ENCODE results near the gene DHRS4.
A peak's percentile ranks its signal among the peaks of the same experiment; 100 is the strongest.
"Not testable (repeated sequence)": the region's sequence is repeated elsewhere in the genome, so short reads cannot be mapped to it uniquely, and the experiment has no call there.

DHRS4 gene

DNA sequence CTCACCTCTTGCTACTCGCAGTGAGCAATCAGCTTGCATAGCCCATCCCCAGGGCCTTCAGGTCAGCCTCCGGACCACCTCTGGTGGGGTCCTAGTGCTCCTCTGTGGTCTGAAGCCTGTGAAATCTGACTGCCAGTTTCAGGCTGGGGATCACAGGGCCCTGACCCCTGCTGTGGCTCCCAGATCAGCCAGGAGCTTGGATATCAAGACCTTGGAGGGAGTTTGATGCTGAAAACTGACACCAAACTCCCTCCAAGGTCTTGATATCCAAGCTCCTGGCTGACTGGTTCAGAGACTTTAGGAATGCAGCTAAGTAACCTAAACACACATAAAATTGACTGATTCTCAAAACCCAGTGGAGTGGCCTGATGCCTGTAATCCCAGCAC lies 19.8 kb upstream of the DHRS4 start:
- Mint-ChIP-seq H3K4me3 (no peak overlapping the region), H3K4me1 (no peaks in the 10 kb centered on the region), H3K9me3 (no peaks in the 10 kb centered on the region), H3K27me3 (no peaks in the 10 kb centered on the region), H3K27ac (no peak overlapping the region), H3K36me3 (no peaks in the 10 kb centered on the region)

DNA sequence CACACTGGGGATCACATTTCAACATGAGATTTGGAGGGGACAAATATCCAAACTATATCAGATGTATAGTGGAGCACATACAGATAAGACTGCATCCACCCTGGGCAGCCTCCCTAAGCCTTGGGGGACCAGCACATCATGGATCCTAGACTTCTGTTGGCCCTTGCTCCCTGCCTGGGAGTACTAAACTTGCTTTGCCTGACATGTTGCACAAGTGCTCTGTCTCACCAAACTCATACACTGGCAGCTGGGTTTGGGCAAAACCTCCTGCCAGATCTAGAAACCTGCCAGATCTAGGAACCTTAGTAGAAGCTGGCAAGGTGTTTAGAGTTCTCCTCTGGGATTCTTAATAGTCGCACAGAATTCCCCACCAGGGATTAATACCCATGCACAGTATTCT lies 18.4 kb upstream of the DHRS4 start:
- H3K9me3 Mint-ChIP-seq, result no peaks in the 10 kb centered on the region
- H3K36me3 Mint-ChIP-seq, result peaks cover 3% of the 10 kb centered on the region
- H3K27me3 Mint-ChIP-seq, result no peaks in the 10 kb centered on the region
- no peak overlapping the region for H3K4me3 Mint-ChIP-seq
- H3K27ac Mint-ChIP-seq, result no peak overlapping the region
- no peaks in the 10 kb centered on the region for H3K4me1 Mint-ChIP-seq

DNA sequence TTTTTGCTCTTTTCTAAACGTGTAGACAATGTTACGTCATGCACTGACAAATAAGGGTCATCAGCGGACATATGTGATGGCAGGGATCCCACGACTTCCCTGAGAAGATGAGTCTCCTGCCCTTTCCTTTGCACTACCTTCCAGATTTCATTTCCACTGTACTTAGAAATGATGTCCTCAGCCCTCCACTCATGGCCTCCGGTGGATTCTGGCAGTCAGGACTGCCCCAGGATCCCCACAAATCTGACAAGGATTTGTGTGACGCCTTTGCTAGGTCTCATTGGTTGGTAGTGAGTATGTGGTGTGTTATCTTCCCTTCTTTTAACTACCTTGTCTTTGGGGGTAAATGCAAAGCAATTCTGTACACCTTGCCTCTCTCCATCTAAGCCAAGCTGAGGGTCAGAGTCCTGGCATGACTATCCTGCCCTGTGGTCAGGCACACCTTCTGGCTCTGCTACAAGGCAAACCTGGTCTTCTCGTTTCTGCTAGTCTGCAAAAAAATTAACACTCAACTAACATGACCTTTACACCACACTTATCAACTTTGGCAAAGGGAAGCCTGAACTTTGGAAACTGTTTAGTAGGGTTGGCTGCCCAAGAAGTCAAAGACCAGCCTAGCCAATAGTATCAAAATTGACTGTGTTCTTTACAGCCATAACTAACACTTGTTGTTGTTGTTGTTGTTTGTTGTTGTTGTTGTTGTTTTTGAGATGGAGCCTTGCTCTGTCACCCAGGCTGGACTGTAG lies 17.3 kb upstream of the DHRS4 start:
- Mint-ChIP-seq H3K27ac (no peak overlapping the region), H3K27me3 (no peaks in the 10 kb centered on the region), H3K9me3 (no peaks in the 10 kb centered on the region), H3K4me1 (no peaks in the 10 kb centered on the region), H3K36me3 (peaks cover 3% of the 10 kb centered on the region), H3K4me3 (no peak overlapping the region)

DNA sequence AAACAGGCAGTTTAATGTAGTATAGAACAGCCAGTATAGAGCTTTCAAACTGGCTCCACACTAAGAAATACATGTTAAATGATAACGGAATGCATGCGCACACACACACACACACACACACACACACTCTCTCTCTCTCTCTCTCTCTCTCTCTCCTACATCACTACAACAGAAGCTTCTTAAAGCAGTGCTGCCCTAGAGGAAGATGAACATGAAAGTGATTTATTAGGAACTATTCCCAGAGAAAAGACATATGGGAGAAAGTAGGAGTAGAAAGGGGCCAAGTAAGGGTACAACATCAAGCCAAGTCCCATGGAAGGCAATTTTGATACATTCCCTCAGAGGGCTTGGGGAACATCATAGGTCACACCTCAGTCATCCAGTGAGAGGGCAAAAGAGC lies 16.4 kb upstream of the DHRS4 start:
- no peaks in the 10 kb centered on the region for H3K27me3 Mint-ChIP-seq
- no peak overlapping the region for H3K27ac Mint-ChIP-seq
- no peaks in the 10 kb centered on the region for H3K9me3 Mint-ChIP-seq
- no peaks in the 10 kb centered on the region for H3K4me1 Mint-ChIP-seq
- peaks cover 3% of the 10 kb centered on the region for H3K36me3 Mint-ChIP-seq
- H3K4me3 Mint-ChIP-seq, result no peak overlapping the region

DNA sequence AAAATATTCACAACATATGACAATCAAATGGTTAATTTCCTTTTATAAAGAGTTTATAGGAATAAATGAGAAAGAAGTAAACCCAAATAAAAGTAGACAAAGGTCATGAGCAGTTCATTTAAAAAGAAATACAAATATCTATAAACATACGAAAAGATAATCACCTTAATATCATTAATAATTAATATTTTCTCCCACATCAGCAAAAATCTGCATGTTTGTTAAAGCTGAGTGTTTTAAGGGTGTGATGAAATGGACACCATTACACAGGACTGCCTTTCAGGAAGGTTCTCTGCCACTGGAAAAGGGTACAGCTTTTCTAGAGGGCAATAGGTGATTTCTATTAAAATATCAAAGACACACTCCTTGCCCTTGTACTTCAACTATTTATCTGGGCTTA lies 14.7 kb upstream of the DHRS4 start:
- Mint-ChIP-seq H3K36me3 (peaks cover 3% of the 10 kb centered on the region), H3K27me3 (no peaks in the 10 kb centered on the region), H3K27ac (no peak overlapping the region), H3K4me1 (peaks cover 6% of the 10 kb centered on the region), H3K4me3 (no peak overlapping the region), H3K9me3 (no peaks in the 10 kb centered on the region)

DNA sequence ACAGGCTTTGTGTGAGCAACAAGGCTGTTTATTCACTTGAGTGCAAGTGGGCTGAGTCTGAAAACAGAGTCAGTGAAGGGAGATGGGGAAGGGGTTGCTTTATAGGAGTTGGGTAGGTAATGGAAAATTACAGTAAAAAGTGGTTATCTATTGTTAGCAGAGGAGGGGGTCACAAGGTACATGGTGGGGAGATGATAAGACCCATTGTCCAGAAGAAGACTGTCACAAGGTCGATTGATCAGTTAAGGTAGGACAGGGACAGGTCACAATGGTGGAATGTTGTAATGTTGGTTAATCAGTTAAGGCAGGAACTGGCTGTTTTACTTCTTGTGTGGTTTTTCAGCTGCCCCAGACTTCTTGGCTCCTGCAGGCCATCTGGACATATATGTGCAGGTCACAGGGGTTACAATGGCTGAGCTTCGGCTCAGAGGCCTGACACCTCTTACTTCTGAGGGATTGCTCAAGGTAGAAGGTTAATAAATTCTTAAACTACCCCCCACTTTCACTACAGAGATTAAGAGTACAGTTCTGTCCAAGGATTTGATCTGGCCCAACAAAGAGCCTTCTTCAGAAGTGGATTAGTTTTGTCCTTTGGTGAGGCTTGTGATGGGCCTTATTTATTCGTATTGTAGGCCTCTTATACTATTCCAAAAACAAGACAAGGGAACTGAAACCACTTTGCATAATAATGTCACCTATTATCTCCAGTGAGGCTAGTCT lies 13.8 kb upstream of the DHRS4 start:
- Mint-ChIP-seq H3K4me1 (peaks cover 6% of the 10 kb centered on the region), H3K9me3 (no peaks in the 10 kb centered on the region), H3K27ac (peak overlapping the region; percentile 73), H3K27me3 (no peaks in the 10 kb centered on the region), H3K36me3 (peaks cover 3% of the 10 kb centered on the region), H3K4me3 (no peak overlapping the region)

DNA sequence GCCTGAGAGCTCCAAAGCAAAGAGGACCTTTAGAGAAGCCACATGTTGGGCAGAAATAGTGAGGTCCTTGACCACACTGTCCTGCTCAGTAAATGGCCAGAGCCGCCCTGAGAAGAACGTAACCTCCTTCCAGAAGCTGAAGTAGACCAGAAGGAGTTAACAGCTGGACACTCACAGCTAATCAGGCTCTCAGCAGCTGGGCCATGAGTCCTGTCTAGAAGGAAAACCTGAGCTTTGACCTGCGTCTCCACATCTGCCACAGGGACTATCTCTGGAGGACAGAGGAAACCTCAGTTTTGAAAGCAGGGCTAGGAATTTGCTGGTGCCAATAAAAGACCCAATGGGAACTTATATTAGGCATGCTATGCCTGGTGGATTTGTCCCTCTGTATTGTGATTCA lies 12.3 kb upstream of the DHRS4 start:
- no peak overlapping the region for H3K27ac Mint-ChIP-seq

DNA sequence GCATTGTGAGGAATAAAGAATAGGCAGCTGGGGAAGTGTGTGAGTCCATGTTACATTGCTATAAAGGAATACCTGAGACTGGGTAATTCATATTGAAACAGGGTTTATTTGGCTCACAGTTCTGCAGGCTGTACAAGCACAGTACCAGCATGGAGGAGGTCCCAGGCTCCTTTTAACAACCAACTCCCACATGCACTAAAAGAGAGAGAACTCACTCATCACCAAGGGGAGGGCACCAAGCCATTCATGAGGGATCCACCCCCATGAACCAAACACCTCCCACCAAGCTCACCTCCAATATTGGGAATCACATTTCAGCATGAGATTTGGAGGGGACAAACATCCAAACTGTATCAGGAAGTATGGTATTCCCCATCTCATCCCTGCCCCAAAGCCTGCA lies 11.9 kb upstream of the DHRS4 start:
- Mint-ChIP-seq H3K4me1 (peaks cover 17% of the 10 kb centered on the region), H3K4me3 (no peak overlapping the region), H3K36me3 (peaks cover 7% of the 10 kb centered on the region)

More for the DNA sequence above, 12.3 kb upstream of the DHRS4 start:
- Mint-ChIP-seq H3K4me3 (no peak overlapping the region), H3K36me3 (peaks cover 3% of the 10 kb centered on the region), H3K9me3 (no peaks in the 10 kb centered on the region), H3K27me3 (no peaks in the 10 kb centered on the region), H3K4me1 (peaks cover 13% of the 10 kb centered on the region)

DNA sequence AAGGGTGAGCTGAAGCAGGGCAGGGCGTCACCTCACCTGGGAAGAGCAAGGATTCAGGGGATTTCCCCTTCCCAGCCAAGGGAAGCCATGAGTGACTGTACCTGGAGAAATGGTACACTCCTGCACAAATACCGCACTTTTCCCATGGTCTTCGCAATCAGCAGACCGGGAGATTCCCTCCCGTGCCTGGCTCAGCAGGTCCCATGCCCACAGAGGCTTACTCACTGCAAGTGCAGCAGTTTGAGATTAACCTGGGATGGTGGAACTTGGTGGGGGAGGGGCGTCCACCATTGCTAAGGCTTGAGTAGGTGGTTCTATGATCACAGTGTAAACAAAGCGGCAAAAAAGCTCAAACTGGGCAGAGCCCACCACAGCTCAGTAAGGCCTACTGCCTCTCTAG lies 11.0 kb upstream of the DHRS4 start:
- Mint-ChIP-seq H3K4me1 (peaks cover 26% of the 10 kb centered on the region), H3K36me3 (peaks cover 7% of the 10 kb centered on the region), H3K9me3 (no peaks in the 10 kb centered on the region), H3K27me3 (no peaks in the 10 kb centered on the region), H3K27ac (no peak overlapping the region), H3K4me3 (no peak overlapping the region)

More for the DNA sequence above, 11.9 kb upstream of the DHRS4 start:
- Mint-ChIP-seq H3K27me3 (no peaks in the 10 kb centered on the region), H3K27ac (no peak overlapping the region), H3K9me3 (no peaks in the 10 kb centered on the region)

DNA sequence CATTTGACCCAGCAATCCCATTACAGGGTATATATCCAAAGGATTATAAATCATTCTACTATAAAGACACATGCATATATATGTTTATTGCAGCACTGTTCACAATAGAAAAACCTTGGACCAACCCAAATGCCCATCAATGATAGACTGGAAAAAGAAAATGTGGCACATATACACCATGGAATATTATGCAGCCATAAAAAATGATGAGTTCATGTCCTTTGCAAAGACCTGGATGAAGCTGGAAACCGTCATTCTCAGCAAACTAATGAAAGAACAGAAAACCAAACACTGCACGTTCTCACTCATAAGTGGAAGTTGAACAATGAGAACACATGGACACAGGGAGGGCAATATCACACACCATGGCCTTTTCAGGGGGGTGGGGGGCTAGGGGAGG lies 4.5 kb upstream of the DHRS4 start:
- peaks cover 45% of the 10 kb centered on the region for H3K4me1 Mint-ChIP-seq
- not testable (repeated sequence) for H3K27me3 Mint-ChIP-seq

DNA sequence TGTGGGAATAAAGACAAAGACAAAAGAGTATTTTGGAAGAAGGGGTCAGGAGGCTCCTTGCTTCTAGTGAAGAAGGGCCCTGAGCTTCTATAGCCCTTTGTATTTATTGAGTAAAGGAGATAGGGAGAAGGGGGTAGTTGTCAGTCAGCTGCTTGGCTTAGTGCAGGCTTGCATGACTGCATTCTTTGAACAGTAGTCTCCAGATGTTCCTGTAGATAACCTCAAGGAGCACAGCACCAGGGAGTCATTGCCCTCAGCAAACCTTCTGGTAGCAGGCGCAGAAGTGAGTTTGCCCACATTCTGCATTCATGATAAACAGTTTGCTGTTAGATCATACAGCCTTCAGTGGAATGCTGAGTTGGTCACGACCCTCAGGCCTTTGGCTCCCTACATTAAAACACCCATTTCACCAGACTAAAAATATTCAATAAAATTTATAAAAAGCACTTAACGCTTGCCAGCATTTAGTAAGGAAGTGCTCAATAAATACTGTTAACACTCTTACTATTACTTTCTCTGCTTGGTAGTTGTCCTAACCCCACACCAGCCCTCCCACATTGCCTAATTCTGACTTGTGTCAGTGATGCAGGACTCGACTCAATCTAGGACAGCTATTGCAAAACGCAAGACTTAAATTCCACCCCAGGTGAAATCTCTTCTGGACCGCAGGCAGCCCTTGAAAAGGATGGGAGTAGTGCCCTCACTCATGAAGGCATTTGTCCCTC lies 3.0 kb upstream of the DHRS4 start:
- peaks cover 49% of the 10 kb centered on the region for H3K4me1 Mint-ChIP-seq
- H3K9me3 Mint-ChIP-seq, result no peaks in the 10 kb centered on the region
- H3K4me3 Mint-ChIP-seq, result no peak overlapping the region
- H3K36me3 Mint-ChIP-seq, result peaks cover 7% of the 10 kb centered on the region
- no peaks in the 10 kb centered on the region for H3K27me3 Mint-ChIP-seq
- no peak overlapping the region for H3K27ac Mint-ChIP-seq

More for the DNA sequence above, 4.5 kb upstream of the DHRS4 start:
- H3K36me3 Mint-ChIP-seq, H3K9me3 Mint-ChIP-seq, H3K4me3 Mint-ChIP-seq, H3K27ac Mint-ChIP-seq: not testable (repeated sequence)

DNA sequence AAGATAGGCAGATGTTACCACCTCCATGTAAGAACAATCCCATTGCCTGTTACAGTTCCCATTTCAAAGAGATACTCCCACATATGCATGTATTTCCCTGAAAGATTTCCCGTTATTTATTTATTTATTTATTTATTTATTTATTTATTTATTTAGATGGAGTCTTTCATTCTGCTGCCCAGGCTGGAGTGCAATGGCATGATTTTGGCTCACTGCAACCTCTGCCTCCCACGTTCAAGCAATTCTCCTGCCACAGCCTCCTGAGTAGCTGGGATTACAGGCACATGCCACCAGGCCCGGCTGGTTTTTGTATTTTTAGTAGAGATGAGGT lies 2.5 kb upstream of the DHRS4 start:
- not testable (repeated sequence) for H3K4me3 Mint-ChIP-seq, H3K9me3 Mint-ChIP-seq, H3K27ac Mint-ChIP-seq, H3K36me3 Mint-ChIP-seq, H3K27me3 Mint-ChIP-seq
- peaks cover 44% of the 10 kb centered on the region for H3K4me1 Mint-ChIP-seq

DNA sequence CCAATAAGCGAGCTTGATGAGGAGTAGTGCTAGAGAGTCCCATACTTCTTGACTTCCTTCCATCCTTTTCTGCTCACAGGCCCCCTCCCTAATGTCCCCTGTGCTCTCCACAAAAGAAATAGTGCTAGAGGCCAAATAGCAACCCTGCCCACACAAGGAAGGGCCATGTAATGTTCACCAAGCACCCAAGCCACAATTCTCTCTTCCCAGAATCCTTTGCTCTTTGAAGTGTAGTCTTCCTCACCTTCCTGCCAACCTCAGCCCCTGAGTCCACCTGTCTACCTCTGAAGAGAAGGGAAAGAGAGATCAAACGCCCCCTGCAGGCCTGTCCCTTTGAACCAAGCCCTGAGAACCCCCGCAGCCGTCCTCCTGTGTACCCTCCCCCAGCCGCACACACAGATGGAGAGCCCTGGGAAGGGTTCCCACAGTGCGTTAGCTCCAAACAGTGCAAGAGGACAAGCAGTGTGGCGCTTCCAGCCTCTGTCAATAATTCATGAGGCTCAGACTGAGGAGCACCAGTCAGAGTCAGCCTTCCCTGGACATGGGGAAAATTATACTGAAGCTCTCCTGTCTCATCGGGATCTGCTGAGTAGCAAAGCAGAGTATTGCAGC lies 1.9 kb upstream of the DHRS4 start:
- Mint-ChIP-seq H3K9me3 (no peaks in the 10 kb centered on the region), H3K4me3 (no peak overlapping the region), H3K4me1 (peaks cover 38% of the 10 kb centered on the region), H3K27ac (no peak overlapping the region), H3K36me3 (peaks cover 3% of the 10 kb centered on the region), H3K27me3 (no peaks in the 10 kb centered on the region)

DNA sequence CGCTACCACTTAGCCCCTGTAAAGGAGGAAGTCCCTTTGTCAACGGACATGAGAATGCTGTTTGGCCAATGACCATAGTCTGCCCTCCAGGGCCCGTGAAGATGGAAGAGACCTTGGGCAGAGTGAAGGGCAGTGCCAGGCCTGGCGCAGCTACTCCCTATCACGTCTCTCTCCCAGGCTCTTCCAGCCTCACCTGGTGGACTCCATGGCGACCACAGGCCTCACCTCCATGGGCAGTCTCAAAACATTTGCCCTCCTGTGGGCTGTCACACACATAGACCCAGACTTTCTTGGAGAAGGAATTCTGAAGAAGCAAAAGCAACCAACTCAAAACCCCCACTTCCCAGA lies 480 bp upstream of the DHRS4 start:
- H3K9me3 Mint-ChIP-seq, H3K27me3 Mint-ChIP-seq, H3K36me3 Mint-ChIP-seq: not testable (repeated sequence)
- Mint-ChIP-seq H3K4me3 (peak overlapping the region; percentile 100), H3K27ac (peak overlapping the region; percentile 68), H3K4me1 (peaks cover 25% of the 10 kb centered on the region)

DNA sequence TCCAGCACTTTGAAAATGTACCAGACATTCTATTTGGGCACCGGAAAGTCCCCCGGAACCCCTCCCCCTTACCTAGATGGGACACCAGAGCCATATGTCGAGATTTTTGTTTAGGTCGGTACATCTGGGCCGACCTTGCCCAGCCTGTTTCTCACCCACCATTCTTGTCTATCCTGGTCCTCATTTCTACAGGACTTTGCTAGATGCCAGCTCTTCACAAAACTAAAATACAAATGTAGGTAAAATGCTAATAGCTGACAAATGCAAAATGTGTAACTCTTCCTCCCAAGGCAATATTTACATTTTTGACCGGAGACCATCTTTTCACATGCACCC lies 677 bp downstream of the DHRS4 start:
- H3K4me1 Mint-ChIP-seq, result peaks cover 25% of the 10 kb centered on the region
- H3K36me3 Mint-ChIP-seq, H3K9me3 Mint-ChIP-seq, H3K27me3 Mint-ChIP-seq: not testable (repeated sequence)
- peak overlapping the region; percentile 95 for H3K27ac Mint-ChIP-seq
- H3K4me3 Mint-ChIP-seq, result peak overlapping the region; percentile 100

DNA sequence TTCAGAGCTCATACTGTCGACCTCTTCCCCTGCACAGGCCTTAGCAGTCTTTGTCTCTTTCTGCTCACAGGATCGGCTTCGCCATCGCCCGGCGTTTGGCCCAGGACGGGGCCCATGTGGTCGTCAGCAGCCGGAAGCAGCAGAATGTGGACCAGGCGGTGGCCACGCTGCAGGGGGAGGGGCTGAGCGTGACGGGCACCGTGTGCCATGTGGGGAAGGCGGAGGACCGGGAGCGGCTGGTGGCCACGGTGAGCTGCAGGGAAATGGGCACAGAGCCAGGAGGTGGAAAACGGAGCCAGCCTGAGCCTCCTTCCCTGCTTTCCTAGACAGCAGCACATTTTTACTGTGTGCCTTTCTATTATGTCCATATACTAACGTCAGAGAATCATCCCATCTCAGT lies 1.4 kb downstream of the DHRS4 start:
- not testable (repeated sequence) for H3K9me3 Mint-ChIP-seq, H3K4me3 Mint-ChIP-seq, H3K36me3 Mint-ChIP-seq, H3K27ac Mint-ChIP-seq, H3K27me3 Mint-ChIP-seq
- peaks cover 25% of the 10 kb centered on the region for H3K4me1 Mint-ChIP-seq

Data from activated naive CD4-positive, alpha-beta T cell treated with anti-CD3 and anti-CD28 coated beads, Interleukin-2, amount 50 U/mL, for 24 hours (primary cell).